ENCODE results near the gene GPR75.

- TF ChIP-seq CTCF (conservative IDR thresholded peaks at IDR 0.05), result no peak
- no peak for TF ChIP-seq ZFX (IDR thresholded peaks at IDR 0.05)
These were observed 16.2 kb downstream of the GPR75 start for GRCh38 chr2:53843595-53843994.

All from C4-2B (cell line).